Measurements from ENCODE around the gene GNG13.

GRCh38 chr16:785563-786535, 14.7 kb downstream of the GNG13 start:
- TF ChIP-seq CTCF (tag by site-specific recombination; IDR thresholded peaks at IDR 0.05) (peak; percentile 79), ZNF23 (tag by site-specific recombination; IDR thresholded peaks at IDR 0.05; ENCODE audit: borderline replicate concordance) (no peak)

Measured in HEK293 (cell line).